Adrenal gland (tissue), 5 donors: ENCODE measurements around the gene GPC5.
"Not testable (repeated sequence)": the region's sequence is repeated elsewhere in the genome, so short reads cannot be mapped to it uniquely, and the experiment has no call there.

Source experiments
- POLR2A ChIP-seq, 2 donors: fragments of 450-650 bp; IDR thresholded peaks; one replicate each; pipeline ENCODE4 v1.6.1; 2017; ENCODE audit warnings: antibody characterized with exemption in 2 of 2, mild to moderate bottlenecking in 2 of 2, moderate library complexity in 1 of 2
- TF ChIP-seq, protein P1 (sequence below), 6 experiments: fragments of 450-650 bp in 4 of 6; fragments of 200-600 bp in 2 of 6; sonication (generic) in 1 of 6; IDR thresholded peaks; 1 replicate in 5 of 6; 2 replicates in 1 of 6; pipeline versions ENCODE4 v1.5.1 to v1.8.0; 2016 to 2021; ENCODE audit warnings: antibody characterized with exemption in 6 of 6, mild to moderate bottlenecking in 2 of 6, moderate library complexity in 1 of 6
- donor health status: DM: no; HTN: no; CAD: no.

DNA sequence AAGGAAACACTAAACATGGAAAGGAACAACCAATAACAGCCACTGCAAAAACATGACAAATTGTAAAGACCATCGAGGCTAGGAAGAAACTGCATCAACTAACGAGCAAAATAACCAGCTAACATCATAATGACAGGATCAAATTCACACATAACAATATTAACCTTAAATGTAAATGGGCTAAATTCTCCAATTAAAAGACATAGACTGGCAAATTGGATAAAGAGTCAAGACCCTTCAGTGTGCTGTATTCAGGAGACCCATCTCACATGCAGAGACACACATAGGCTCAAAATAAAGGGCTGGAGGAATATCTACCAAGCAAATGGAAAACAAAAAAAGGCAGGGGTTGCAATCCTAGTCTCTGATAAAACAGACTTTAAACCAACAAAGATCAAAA lies 1120.2 kb downstream of the GPC5 start:
- TF ChIP-seq, protein P1, sequence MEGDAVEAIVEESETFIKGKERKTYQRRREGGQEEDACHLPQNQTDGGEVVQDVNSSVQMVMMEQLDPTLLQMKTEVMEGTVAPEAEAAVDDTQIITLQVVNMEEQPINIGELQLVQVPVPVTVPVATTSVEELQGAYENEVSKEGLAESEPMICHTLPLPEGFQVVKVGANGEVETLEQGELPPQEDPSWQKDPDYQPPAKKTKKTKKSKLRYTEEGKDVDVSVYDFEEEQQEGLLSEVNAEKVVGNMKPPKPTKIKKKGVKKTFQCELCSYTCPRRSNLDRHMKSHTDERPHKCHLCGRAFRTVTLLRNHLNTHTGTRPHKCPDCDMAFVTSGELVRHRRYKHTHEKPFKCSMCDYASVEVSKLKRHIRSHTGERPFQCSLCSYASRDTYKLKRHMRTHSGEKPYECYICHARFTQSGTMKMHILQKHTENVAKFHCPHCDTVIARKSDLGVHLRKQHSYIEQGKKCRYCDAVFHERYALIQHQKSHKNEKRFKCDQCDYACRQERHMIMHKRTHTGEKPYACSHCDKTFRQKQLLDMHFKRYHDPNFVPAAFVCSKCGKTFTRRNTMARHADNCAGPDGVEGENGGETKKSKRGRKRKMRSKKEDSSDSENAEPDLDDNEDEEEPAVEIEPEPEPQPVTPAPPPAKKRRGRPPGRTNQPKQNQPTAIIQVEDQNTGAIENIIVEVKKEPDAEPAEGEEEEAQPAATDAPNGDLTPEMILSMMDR (IDR thresholded peaks at IDR 0.05) = not testable (repeated sequence)
- TF ChIP-seq POLR2A (IDR thresholded peaks at IDR 0.05) = not testable (repeated sequence)
